Esophagus squamous epithelium (tissue), 4 donors: ENCODE results near the gene SLC35F3.

Source experiments
- CTCF ChIP-seq, 6 experiments: fragments of 450-650 bp in 4 of 6; fragments of 200-600 bp in 2 of 6; sonication (generic) in 2 of 6; IDR thresholded peaks; one replicate each; pipeline ENCODE4 v1.5.1; 2016 to 2019; ENCODE audit warnings: antibody characterized with exemption in 6 of 6, mild to moderate bottlenecking in 4 of 6, moderate library complexity in 4 of 6
- POLR2A ChIP-seq, 4 donors: fragments of 450-650 bp; IDR thresholded peaks; one replicate each; pipeline ENCODE4 v1.6.1; 2017; ENCODE audit warnings: antibody characterized with exemption in 4 of 4, mild to moderate bottlenecking in 4 of 4, moderate library complexity in 3 of 4

- TF ChIP-seq CTCF (IDR thresholded peaks at IDR 0.05) (no peak), POLR2A (IDR thresholded peaks at IDR 0.05) (no peak)
These were observed 61.4 kb downstream of the SLC35F3 start for GRCh38 chr1:233965856-233966255.
